KMS-11 (cell line): ENCODE results near the gene PPP1R12B.
"Not testable (repeated sequence)": the region's sequence is repeated elsewhere in the genome, so short reads cannot be mapped to it uniquely, and the experiment has no call there.

ENCODE experiments used
- H2AFZ ChIP-seq: fragments of 200-600 bp; sonication (generic); 2 replicates; pipeline ENCODE4 v1.6.1; 2016; ENCODE audit warnings: antibody characterized with exemption, mixed run types, low read depth
- H3K27ac ChIP-seq: fragments of 200-600 bp; sonication (generic); 2 replicates; pipeline ENCODE4 v1.6.1; 2016; ENCODE audit warnings: mild to moderate bottlenecking, mixed run types
- H3K27me3 ChIP-seq: fragments of 200-600 bp; sonication (generic); 2 replicates; pipeline ENCODE4 v1.6.1; 2017; ENCODE audit warnings: mild to moderate bottlenecking, low read depth, mixed run types, moderate library complexity; ENCODE audit not compliant: insufficient read depth
- H3K36me3 ChIP-seq: fragments of 200-600 bp; sonication (generic); 2 replicates; pipeline ENCODE4 v1.6.1; 2017; ENCODE audit warnings: mild to moderate bottlenecking, mixed run types; ENCODE audit not compliant: insufficient read depth
- H3K4me1 ChIP-seq: fragments of 200-600 bp; sonication (generic); 2 replicates; pipeline ENCODE4 v1.6.1; 2016; ENCODE audit warnings: mild to moderate bottlenecking, low read depth, mixed run types; ENCODE audit not compliant: poor library complexity, severe bottlenecking
- H3K4me2 ChIP-seq: fragments of 200-600 bp; sonication (generic); 2 replicates; pipeline ENCODE4 v1.7.0; 2016; ENCODE audit warnings: mild to moderate bottlenecking, mixed run types
- H3K4me3 ChIP-seq: fragments of 200-600 bp; sonication (generic); IDR thresholded peaks from 2 replicates; pipeline ENCODE4 v1.6.1; 2017; ENCODE audit warnings: low read depth, low read length, mixed read lengths; ENCODE audit not compliant: insufficient read depth
- H3K79me2 ChIP-seq: fragments of 200-600 bp; sonication (generic); 2 replicates; pipeline ENCODE4 v1.6.1; 2016; ENCODE audit warnings: low read depth, mixed run types; ENCODE audit not compliant: insufficient read depth
- H3K9ac ChIP-seq: fragments of 200-600 bp; sonication (generic); 2 replicates; pipeline ENCODE4 v1.6.1; 2016; ENCODE audit warnings: mild to moderate bottlenecking, mixed run types
- H4K20me1 ChIP-seq: fragments of 200-600 bp; sonication (generic); 2 replicates; pipeline ENCODE4 v1.6.1; 2016; ENCODE audit warnings: mild to moderate bottlenecking, mixed run types; ENCODE audit not compliant: insufficient read depth
- CTCF ChIP-seq: fragments of 200-600 bp; sonication (generic); conservative IDR thresholded peaks from 2 replicates; pipeline ENCODE4 v1.6.1; 2017; ENCODE audit warnings: low read depth, mild to moderate bottlenecking, antibody characterized with exemption, low read length, moderate library complexity, mixed read lengths

Gene PPP1R12B

GRCh38 chr1:202521886-202522285, 173.4 kb downstream of the PPP1R12B start:
- no peak overlapping the region for H3K4me3 ChIP-seq
- TF ChIP-seq CTCF: no peak
- no peaks in the 10 kb centered on the region for H3K79me2 ChIP-seq
- peaks cover 4% of the 10 kb centered on the region for H3K4me1 ChIP-seq
- H3K36me3 ChIP-seq: no peaks in the 10 kb centered on the region
- H3K27ac ChIP-seq: no peak overlapping the region
- no peak overlapping the region for H3K9ac ChIP-seq
- no peak overlapping the region for H3K4me2 ChIP-seq
- no peak overlapping the region for H2AFZ ChIP-seq
- no peaks in the 10 kb centered on the region for H3K27me3 ChIP-seq
- no peaks in the 10 kb centered on the region for H4K20me1 ChIP-seq

GRCh38 chr1:202526056-202526455, 177.6 kb downstream of the PPP1R12B start:
- not testable (repeated sequence) for H3K27ac ChIP-seq, H3K36me3 ChIP-seq, H2AFZ ChIP-seq, H3K4me1 ChIP-seq, H3K27me3 ChIP-seq, H4K20me1 ChIP-seq, H3K4me3 ChIP-seq, H3K9ac ChIP-seq, H3K79me2 ChIP-seq, H3K4me2 ChIP-seq

- H3K9ac ChIP-seq, H3K4me2 ChIP-seq, H4K20me1 ChIP-seq, H3K27me3 ChIP-seq, H3K4me1 ChIP-seq, H3K79me2 ChIP-seq, H3K27ac ChIP-seq, H2AFZ ChIP-seq, H3K4me3 ChIP-seq, H3K36me3 ChIP-seq: not testable (repeated sequence)
These were observed 179.7 kb downstream of the PPP1R12B start for GRCh38 chr1:202528096-202528722.

GRCh38 chr1:202530686-202531085, 182.2 kb downstream of the PPP1R12B start:
- H4K20me1 ChIP-seq, H3K4me2 ChIP-seq, H3K9ac ChIP-seq, H3K27me3 ChIP-seq, H3K27ac ChIP-seq, H3K4me3 ChIP-seq, H2AFZ ChIP-seq, H3K4me1 ChIP-seq, H3K79me2 ChIP-seq, H3K36me3 ChIP-seq: not testable (repeated sequence)

GRCh38 chr1:202531472-202531811, 182.9 kb downstream of the PPP1R12B start:
- Histone ChIP-seq H3K4me1 (no peaks in the 10 kb centered on the region), H3K4me3 (no peak overlapping the region), H3K4me2 (no peak overlapping the region), H4K20me1 (no peaks in the 10 kb centered on the region), H3K27me3 (no peaks in the 10 kb centered on the region), H3K9ac (no peak overlapping the region), H2AFZ (no peak overlapping the region), H3K36me3 (no peaks in the 10 kb centered on the region), H3K27ac (no peak overlapping the region), H3K79me2 (no peaks in the 10 kb centered on the region)
- no peak for TF ChIP-seq CTCF

GRCh38 chr1:202531812-202532616, 183.5 kb downstream of the PPP1R12B start:
- not testable (repeated sequence) for H2AFZ ChIP-seq, H3K4me2 ChIP-seq, H3K9ac ChIP-seq

GRCh38 chr1:202539166-202539574, 190.7 kb downstream of the PPP1R12B start:
- not testable (repeated sequence) for H3K4me3 ChIP-seq, H3K27ac ChIP-seq, H3K9ac ChIP-seq, H4K20me1 ChIP-seq, H2AFZ ChIP-seq, H3K27me3 ChIP-seq, H3K79me2 ChIP-seq, H3K4me2 ChIP-seq, H3K4me1 ChIP-seq, H3K36me3 ChIP-seq

More at GRCh38 chr1:202531812-202532616, 183.5 kb downstream of the PPP1R12B start:
- not testable (repeated sequence) for H3K4me3 ChIP-seq, H3K79me2 ChIP-seq, H4K20me1 ChIP-seq, H3K27ac ChIP-seq, H3K36me3 ChIP-seq, H3K4me1 ChIP-seq, H3K27me3 ChIP-seq

GRCh38 chr1:202539583-202539982, 191.1 kb downstream of the PPP1R12B start:
- H3K4me2 ChIP-seq, H3K27ac ChIP-seq: not testable (repeated sequence)

More at GRCh38 chr1:202539583-202539982, 191.1 kb downstream of the PPP1R12B start:
- not testable (repeated sequence) for H3K79me2 ChIP-seq, H3K36me3 ChIP-seq, H2AFZ ChIP-seq, H3K27me3 ChIP-seq, H4K20me1 ChIP-seq, H3K4me1 ChIP-seq, H3K9ac ChIP-seq, H3K4me3 ChIP-seq
